Hematopoietic multipotent progenitor cell treated with erythropoietin and hydrocortisone succinate and interleukin-3 and kit ligand, for 6 days (in vitro differentiated cells): ENCODE data around the gene CCR9.

Experiments used
- DNase-seq: peaks from one replicate; pipeline ENCODE4 v3.0.0-alpha.2; 2015

CCR9 gene

GRCh38 chr3:45910892-45911291 is 24.5 kb downstream of the CCR9 start:
- DNase-seq = no peak

GRCh38 chr3:45911511-45912226 is 25.3 kb downstream of the CCR9 start:
- DNase-seq = no peak

- DNase-seq = no peak
These were observed 26.1 kb downstream of the CCR9 start for GRCh38 chr3:45912435-45912834.

- DNase-seq = no peak
These were observed 28.2 kb downstream of the CCR9 start for GRCh38 chr3:45914362-45915058.

GRCh38 chr3:45915059-45915439 is 28.7 kb downstream of the CCR9 start:
- DNase-seq = no peak

GRCh38 chr3:45915518-45916231 is 29.3 kb downstream of the CCR9 start:
- DNase-seq = no peak

GRCh38 chr3:45917146-45917898 is 31.0 kb downstream of the CCR9 start:
- DNase-seq = no peak

- DNase-seq = no peak
These were observed 35.1 kb downstream of the CCR9 start for GRCh38 chr3:45921158-45922038.

GRCh38 chr3:45922039-45922326 is 35.6 kb downstream of the CCR9 start:
- no peak for DNase-seq

GRCh38 chr3:45922950-45923590 is 36.7 kb downstream of the CCR9 start:
- DNase-seq = no peak

GRCh38 chr3:45923755-45924154 is 37.4 kb downstream of the CCR9 start:
- peak; percentile 21 for DNase-seq

GRCh38 chr3:45927881-45928280 is 41.5 kb downstream of the CCR9 start:
- DNase-seq = no peak

- DNase-seq = peak; percentile 72
These were observed 42.8 kb downstream of the CCR9 start for GRCh38 chr3:45929042-45929679.

- DNase-seq = no peak
These were observed 45.2 kb downstream of the CCR9 start for GRCh38 chr3:45931496-45931895.

GRCh38 chr3:45932112-45932511 is 45.8 kb downstream of the CCR9 start:
- no peak for DNase-seq

GRCh38 chr3:45933591-45933990 is 47.2 kb downstream of the CCR9 start:
- no peak for DNase-seq

- no peak for DNase-seq
These were observed 49.9 kb downstream of the CCR9 start for GRCh38 chr3:45936261-45936660.

- no peak for DNase-seq
These were observed 51.1 kb downstream of the CCR9 start for GRCh38 chr3:45937206-45938042.

GRCh38 chr3:45938043-45938435 is 51.7 kb downstream of the CCR9 start:
- DNase-seq = no peak

GRCh38 chr3:45938864-45939263 is 52.5 kb downstream of the CCR9 start:
- DNase-seq = peak; percentile 94
